T-helper 1 cell treated with Interleukin-12 subunit alpha and Interleukin-12 subunit beta and Interleukin-4 antibody, amounts not matched to agents 30 μg/mL and 1 μg/mL, for 36 hours (primary cell): Measurements from ENCODE around the gene STK32B.
"Not testable (repeated sequence)": the region's sequence is repeated elsewhere in the genome, so short reads cannot be mapped to it uniquely, and the experiment has no call there.

ENCODE experiments used
- H3K27ac Mint-ChIP-seq: one replicate; pipeline ENCODE4 v1.8.0; 2021; ENCODE audit warnings: mild to moderate bottlenecking, mixed read lengths
- H3K27me3 Mint-ChIP-seq: one replicate; pipeline ENCODE4 v1.8.0; 2021; ENCODE audit warnings: low read depth, mixed read lengths
- H3K36me3 Mint-ChIP-seq: one replicate; pipeline ENCODE4 v1.8.0; 2021; ENCODE audit warnings: low read depth, mixed read lengths
- H3K4me1 Mint-ChIP-seq: one replicate; pipeline ENCODE4 v1.8.0; 2021; ENCODE audit warnings: low read depth, mixed read lengths
- H3K4me3 Mint-ChIP-seq: one replicate; pipeline ENCODE4 v1.8.0; 2021; ENCODE audit warnings: mild to moderate bottlenecking, moderate library complexity, mixed read lengths
- H3K9me3 Mint-ChIP-seq: one replicate; pipeline ENCODE4 v1.8.0; 2021; ENCODE audit warnings: mixed read lengths

Gene STK32B

DNA sequence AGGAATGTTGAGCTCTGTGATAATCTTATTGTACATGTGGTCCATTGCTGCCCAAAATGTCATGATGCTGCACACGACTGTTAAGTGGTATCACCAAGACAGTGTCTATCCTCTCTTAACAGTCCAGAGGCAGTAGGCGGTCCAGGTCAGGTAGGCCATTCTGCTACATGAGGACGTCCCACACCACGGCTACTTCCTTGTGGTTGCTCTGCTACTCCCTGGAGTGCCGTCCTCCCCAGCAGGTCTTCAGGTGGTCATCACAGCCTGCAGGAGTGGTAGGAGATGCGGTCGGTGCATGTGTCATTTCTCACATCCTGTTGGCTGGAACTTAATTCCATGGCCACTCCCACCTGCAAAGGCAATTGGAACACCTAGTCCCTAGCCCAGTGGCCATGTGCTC is 11.5 kb upstream of the STK32B start:
- Mint-ChIP-seq H3K27ac (no peak overlapping the region), H3K36me3 (no peaks in the 10 kb centered on the region), H3K4me3 (no peak overlapping the region), H3K4me1 (no peaks in the 10 kb centered on the region), H3K9me3 (no peaks in the 10 kb centered on the region), H3K27me3 (no peaks in the 10 kb centered on the region)

DNA sequence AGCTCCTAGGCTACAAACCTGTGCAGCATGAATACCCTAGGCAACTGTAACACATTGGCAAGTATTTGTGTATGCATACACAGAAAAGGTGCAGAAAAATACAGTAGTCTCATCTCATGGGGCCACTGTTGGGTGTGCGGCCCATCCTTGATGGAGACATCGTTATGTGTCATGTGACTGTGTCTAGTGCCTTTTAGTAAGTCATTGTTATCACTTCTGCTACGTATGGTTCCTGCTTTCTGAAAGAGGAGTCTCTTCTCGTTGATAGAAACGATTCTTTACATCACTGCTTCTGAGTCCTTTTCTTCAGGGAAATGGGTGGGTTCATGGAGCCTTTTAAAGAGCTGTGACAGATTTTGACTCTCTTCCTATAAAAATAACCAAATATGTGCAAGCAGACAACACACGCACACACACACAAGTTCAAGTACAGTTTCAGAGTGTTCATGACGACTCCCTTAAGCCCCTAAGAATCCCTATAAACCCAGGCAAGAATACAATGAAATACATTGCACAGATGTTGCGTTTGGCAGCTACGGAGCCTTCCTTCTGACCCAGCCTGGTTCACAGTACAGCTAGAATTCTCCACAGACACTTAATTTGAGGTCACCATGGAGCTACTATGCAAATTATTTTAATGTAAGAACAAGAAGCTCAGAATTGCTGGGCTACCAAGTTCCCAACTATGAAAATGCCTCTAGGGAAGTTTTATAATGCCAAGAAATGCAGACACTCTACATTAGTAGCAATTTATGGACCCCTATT is 10.2 kb upstream of the STK32B start:
- Mint-ChIP-seq H3K27me3 (no peaks in the 10 kb centered on the region), H3K27ac (no peak overlapping the region), H3K4me3 (no peak overlapping the region), H3K9me3 (no peaks in the 10 kb centered on the region), H3K4me1 (no peaks in the 10 kb centered on the region), H3K36me3 (no peaks in the 10 kb centered on the region)

DNA sequence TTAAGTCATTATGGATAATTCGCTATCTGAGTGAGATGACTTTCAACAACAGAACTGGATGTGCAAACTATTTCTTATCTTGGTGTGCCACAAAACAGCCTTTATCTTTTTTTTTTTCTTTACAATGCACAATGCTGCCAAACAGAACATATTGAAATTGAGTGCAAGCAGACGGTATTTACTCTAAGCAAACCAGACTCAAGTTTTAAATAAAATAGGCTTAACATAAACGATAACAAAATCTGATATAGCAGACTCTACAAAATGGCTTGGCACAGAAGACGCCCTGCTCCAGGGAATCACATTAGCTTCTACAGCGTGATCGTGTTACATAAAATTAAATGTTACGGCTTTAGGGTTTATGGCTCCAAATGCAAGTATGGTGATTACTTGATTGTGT is 9.6 kb upstream of the STK32B start:
- H3K27ac Mint-ChIP-seq: no peak overlapping the region
- H3K36me3 Mint-ChIP-seq: no peaks in the 10 kb centered on the region
- H3K27me3 Mint-ChIP-seq: no peaks in the 10 kb centered on the region
- no peaks in the 10 kb centered on the region for H3K4me1 Mint-ChIP-seq
- H3K4me3 Mint-ChIP-seq: no peak overlapping the region
- no peaks in the 10 kb centered on the region for H3K9me3 Mint-ChIP-seq

DNA sequence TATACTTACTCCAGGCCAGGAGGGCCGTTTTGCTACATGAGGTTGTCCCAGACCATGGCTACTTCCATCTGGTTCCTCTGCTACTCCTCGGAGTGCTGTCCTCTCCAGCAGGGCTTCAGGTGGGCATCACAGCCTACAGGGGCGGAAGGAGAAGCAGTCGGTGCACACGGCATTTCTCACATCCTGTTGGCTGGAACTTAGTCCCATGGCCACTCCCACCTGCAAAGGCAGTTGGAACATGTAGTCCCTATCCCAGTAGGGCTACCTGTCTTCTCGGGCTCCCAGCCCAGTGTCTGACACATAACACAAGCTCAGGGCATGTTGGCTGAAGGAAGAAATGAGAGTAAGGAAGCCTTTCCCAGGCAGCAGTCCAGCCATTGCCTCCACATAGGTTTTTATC is 7.7 kb upstream of the STK32B start:
- Mint-ChIP-seq H3K4me1 (no peaks in the 10 kb centered on the region), H3K9me3 (no peaks in the 10 kb centered on the region), H3K27me3 (peaks cover 3% of the 10 kb centered on the region), H3K4me3 (no peak overlapping the region), H3K27ac (no peak overlapping the region), H3K36me3 (no peaks in the 10 kb centered on the region)

DNA sequence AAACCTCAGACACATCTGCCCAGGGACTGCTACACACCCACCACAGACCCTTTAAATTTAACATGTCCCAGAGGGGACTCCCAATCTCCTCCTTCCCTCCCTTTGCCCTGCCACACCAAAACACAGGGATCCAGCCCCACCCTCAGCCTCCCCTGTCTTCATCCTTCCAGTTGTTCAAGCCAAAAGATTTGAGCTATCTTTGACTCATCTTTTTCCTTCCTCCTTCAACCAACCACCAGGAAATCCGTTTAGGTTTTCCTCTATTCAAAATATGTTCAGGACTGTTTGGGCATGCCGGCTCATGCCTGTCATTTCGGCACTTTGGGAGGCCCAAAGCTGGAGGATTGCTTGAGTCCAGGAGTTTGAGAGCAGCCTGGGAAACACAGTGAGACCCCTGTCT is 6.9 kb upstream of the STK32B start:
- Mint-ChIP-seq H3K4me1 (no peaks in the 10 kb centered on the region), H3K4me3 (no peak overlapping the region)

DNA sequence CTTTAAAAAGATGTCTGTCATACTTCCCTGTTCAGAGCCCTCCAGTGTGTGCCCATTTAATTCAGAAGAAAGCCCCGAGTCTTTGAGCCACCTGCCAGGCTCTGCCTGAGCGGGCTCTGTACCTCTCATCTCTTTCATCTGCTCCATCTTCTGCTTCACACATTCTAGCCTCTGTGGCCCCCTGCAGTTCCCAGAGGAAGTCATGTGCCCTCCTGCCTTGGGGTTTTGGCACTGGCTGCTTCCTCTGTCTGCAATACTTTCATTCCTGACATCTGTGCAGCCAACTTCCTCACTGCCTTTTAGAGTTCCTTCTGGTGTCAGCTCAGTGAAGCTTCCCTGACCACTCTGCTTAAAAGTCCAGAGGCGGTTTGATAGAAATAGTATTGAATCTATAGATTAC is 6.2 kb upstream of the STK32B start:
- Mint-ChIP-seq H3K4me1 (no peaks in the 10 kb centered on the region), H3K27ac (no peak overlapping the region), H3K4me3 (no peak overlapping the region)

More for the DNA sequence above, 6.9 kb upstream of the STK32B start:
- no peak overlapping the region for H3K27ac Mint-ChIP-seq
- no peaks in the 10 kb centered on the region for H3K36me3 Mint-ChIP-seq
- H3K9me3 Mint-ChIP-seq: no peaks in the 10 kb centered on the region
- peaks cover 7% of the 10 kb centered on the region for H3K27me3 Mint-ChIP-seq

DNA sequence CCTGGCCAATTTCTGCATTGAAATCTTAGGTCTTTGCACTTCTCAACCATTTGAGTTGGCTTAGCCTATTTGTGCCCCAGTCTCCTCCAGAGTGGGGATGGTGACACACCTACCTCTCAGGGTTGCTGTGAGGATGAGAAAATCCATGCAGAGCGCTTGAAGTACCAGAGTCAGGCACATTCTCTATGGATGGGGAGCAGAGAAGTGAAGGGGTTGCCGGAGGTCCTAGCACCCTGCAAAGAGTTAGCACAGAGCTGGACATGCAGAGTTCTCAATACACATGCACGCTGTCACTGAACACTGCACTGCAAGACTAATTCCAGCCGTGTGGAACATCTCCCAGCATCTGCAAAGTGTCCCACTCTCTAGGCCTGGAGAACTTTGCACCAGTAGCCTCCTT is 2.6 kb upstream of the STK32B start:
- H3K27ac Mint-ChIP-seq: no peak overlapping the region

More for the DNA sequence above, 6.2 kb upstream of the STK32B start:
- H3K36me3 Mint-ChIP-seq: no peaks in the 10 kb centered on the region
- no peaks in the 10 kb centered on the region for H3K9me3 Mint-ChIP-seq
- peaks cover 12% of the 10 kb centered on the region for H3K27me3 Mint-ChIP-seq

DNA sequence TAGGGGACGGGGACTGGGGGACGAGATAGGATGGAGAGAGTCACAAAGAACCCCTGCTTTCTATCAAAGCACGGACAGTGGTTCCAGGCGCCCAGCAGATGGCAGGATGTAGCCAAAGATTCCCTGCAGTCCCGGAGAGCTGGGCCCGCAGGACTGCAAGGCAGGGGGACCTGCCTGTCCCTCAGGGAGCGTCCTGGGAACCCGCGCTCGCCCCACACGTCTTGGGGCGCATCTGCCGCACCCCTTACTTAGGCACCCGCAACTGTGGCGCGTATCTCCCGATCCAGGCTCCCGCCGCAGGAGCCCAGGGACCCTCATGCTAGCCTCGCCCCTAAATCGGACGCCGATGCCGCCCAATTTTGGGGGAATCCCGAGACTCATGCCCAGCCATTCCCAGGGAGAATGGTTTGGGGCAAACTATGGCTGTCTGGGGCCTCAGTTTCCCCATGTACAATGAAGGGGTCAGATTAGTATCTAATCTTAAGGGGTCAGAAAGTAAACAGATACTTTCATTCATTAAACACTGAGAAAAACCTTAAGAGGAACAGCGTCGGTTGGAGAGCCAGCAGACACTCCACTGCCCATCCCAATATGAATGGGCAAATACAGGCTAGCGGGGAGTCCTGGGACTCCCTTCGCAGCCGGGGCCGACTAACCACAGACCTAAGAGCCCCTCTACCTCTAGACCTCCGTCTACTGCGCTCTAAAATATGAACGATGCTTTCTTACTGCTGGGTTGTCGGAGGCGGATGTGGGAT is 581 bp upstream of the STK32B start:
- Mint-ChIP-seq H3K27me3 (peaks cover 42% of the 10 kb centered on the region), H3K4me3 (peak overlapping the region; percentile 48), H3K27ac (no peak overlapping the region), H3K4me1 (peaks cover 3% of the 10 kb centered on the region), H3K9me3 (no peaks in the 10 kb centered on the region), H3K36me3 (no peaks in the 10 kb centered on the region)

More for the DNA sequence above, 2.6 kb upstream of the STK32B start:
- H3K27me3 Mint-ChIP-seq: peaks cover 42% of the 10 kb centered on the region
- peaks cover 3% of the 10 kb centered on the region for H3K4me1 Mint-ChIP-seq
- no peaks in the 10 kb centered on the region for H3K36me3 Mint-ChIP-seq
- no peaks in the 10 kb centered on the region for H3K9me3 Mint-ChIP-seq
- H3K4me3 Mint-ChIP-seq: no peak overlapping the region

DNA sequence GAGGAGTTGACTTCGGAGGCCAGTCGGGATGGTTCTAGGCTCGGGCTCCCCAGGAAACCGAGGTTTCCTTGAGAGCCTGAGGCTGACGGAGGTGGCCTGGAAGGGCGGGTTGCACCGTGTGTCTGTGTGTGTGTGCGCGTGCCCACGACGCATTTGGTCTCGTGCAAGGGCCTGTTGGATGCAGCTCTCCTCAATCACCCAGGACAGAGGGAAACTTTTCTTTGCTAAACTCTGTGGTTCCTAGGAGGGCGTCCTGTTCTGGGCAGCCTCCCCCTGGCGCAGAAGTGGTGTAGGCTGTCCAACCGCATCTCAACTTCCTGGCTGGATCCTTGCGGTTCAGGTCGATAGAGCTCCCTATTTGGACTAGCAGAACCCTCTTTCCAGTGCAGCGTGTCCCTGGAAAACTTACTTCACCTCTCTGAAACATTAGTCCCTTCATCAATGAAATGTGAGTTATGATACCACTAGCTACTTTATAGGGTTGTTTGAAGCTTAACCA is 973 bp downstream of the STK32B start:
- Mint-ChIP-seq H3K36me3 (no peaks in the 10 kb centered on the region), H3K4me3 (no peak overlapping the region), H3K9me3 (no peaks in the 10 kb centered on the region), H3K27ac (no peak overlapping the region), H3K4me1 (peaks cover 3% of the 10 kb centered on the region), H3K27me3 (peaks cover 39% of the 10 kb centered on the region)

DNA sequence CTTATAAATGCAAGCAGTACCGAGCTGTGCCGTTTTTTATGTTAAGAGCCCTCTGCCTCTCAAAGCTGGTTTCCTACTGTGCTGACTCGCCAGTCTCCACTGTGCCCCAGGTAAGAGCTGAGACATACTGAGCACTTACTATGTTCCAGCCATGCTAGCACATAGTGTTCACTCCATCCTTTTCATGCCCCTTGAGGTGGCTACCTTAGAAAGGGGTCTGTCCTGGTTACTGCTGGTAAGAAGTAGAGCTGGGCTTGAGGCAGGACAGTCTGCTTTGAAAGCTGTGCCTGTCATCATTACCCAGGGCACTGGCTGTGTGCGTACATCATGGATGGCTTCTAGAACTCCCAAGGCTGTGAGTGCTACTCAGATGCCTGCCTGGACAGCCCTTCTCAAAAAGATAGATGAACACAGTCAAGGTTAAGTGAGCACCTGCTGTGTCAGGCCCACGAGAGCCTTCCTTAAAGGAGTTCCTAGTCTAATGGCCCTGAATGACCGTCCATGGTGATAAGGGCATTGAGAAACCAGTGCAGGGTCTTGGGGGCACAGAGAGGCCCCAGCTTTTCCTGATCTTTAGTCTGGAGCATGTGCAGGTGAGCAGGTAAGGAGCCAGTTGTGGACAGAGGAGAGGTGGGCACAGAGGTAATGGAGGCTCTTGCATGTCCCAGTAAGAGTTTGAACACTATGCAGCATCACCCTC is 1.6 kb downstream of the STK32B start:
- no peak overlapping the region for H3K4me3 Mint-ChIP-seq
- no peaks in the 10 kb centered on the region for H3K9me3 Mint-ChIP-seq
- peaks cover 3% of the 10 kb centered on the region for H3K4me1 Mint-ChIP-seq
- H3K27me3 Mint-ChIP-seq: peaks cover 39% of the 10 kb centered on the region
- H3K36me3 Mint-ChIP-seq: no peaks in the 10 kb centered on the region
- H3K27ac Mint-ChIP-seq: no peak overlapping the region

DNA sequence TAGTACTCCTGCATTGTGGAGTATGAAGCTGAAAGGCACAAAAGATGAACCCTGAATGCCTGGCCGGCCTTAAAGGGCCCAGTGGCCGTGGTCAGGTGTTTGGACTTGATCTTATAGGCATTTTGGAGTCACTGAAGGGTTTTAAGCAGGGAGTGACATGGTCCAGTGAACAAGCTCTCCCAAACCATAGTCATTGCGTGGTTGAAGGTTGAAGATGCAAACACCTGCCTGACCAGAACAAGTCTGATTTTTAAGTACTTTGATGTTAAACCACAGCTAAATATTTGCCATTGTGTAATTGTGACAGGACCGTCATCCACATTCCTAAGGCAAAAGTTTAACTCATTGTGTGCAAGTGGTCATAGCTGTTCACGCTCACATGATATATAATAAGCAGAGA is 3.3 kb downstream of the STK32B start:
- peaks cover 3% of the 10 kb centered on the region for H3K4me1 Mint-ChIP-seq
- peaks cover 34% of the 10 kb centered on the region for H3K27me3 Mint-ChIP-seq
- H3K27ac Mint-ChIP-seq: no peak overlapping the region
- no peaks in the 10 kb centered on the region for H3K36me3 Mint-ChIP-seq
- H3K9me3 Mint-ChIP-seq: no peaks in the 10 kb centered on the region
- H3K4me3 Mint-ChIP-seq: no peak overlapping the region

DNA sequence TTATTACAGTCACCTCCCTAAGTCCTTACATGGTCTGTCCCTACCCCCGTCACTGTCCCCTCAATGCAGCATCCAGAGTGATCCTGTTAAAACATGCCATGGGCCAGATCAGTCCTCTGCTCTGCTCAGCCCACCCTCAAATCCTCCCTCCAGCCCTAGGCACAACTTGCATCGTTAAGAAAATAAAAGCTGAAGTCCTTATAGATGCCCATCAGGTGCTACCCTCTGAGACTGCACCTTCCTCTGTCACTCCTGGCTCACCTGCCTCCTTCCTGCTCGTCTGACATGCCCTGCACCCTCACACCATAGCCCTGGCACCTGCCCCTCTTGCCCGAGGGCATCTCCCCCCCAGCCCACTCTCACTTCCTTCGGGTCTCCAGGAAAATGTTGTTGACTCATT is 4.1 kb downstream of the STK32B start:
- no peaks in the 10 kb centered on the region for H3K9me3 Mint-ChIP-seq
- H3K36me3 Mint-ChIP-seq: no peaks in the 10 kb centered on the region
- H3K27ac Mint-ChIP-seq: no peak overlapping the region
- H3K4me1 Mint-ChIP-seq: peaks cover 3% of the 10 kb centered on the region
- H3K27me3 Mint-ChIP-seq: peaks cover 27% of the 10 kb centered on the region
- H3K4me3 Mint-ChIP-seq: no peak overlapping the region

DNA sequence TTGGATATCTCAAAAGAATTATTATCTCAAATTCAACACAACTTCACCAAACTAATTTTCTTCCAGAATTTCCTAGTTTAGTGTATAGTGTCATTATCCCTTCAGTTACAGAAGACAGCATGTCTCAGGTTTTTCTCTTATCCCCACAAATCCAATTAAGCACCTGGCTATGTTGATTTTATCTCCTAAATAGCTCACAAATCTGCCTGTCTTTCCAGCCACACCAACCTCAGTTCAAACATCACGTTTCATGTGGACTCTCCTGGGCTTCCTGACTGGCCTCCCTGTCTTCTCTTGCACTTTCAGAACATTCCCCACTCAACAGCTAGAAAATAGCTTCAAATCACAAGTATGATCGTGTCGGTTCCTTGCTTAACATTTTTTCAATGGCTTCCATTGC is 14.8 kb downstream of the STK32B start:
- Mint-ChIP-seq H3K4me3 (no peak overlapping the region), H3K4me1 (no peaks in the 10 kb centered on the region), H3K9me3 (peaks cover 14% of the 10 kb centered on the region), H3K27ac (no peak overlapping the region), H3K36me3 (no peaks in the 10 kb centered on the region), H3K27me3 (no peaks in the 10 kb centered on the region)

DNA sequence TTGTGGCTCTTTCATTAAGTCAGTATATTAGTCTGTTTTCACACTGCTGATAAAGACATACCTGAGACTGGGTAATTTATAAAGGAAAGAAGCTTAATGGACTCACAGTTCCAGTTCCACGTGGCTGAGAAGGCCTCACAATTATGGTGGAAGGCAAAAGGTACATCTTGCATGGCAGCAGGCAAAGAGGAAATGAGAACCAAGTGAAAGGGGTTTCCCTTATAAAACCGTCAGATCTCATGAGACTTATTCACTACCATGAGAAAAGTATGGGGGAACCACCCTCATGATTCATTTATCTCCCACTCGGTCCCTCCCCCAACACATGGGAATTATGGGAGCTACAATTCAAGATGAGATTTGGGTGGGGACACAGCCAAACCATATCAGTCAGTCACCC is 15.7 kb downstream of the STK32B start:
- H3K27me3 Mint-ChIP-seq, H3K27ac Mint-ChIP-seq, H3K4me3 Mint-ChIP-seq, H3K4me1 Mint-ChIP-seq, H3K36me3 Mint-ChIP-seq: not testable (repeated sequence)
- H3K9me3 Mint-ChIP-seq: peaks cover 14% of the 10 kb centered on the region

DNA sequence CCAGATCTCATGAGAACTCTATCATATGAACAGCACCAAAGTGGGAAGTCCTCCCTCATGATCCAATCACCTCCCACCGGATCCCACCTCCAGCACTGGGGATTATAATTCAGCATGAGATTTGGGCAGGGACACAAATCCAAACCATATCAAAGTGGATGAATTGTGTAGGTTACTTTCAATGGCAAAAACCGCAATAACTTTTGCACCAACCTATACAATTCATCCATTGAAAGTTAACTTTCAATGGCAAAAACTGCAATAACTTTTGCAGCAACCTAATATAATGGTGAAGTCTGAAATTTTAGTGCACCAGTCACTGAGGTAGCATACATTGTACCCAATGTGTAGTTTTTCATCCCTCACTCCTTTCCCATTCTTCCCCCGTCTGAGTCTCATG is 16.6 kb downstream of the STK32B start:
- Mint-ChIP-seq H3K9me3 (peaks cover 14% of the 10 kb centered on the region), H3K27me3 (no peaks in the 10 kb centered on the region), H3K4me3 (no peak overlapping the region), H3K27ac (no peak overlapping the region), H3K4me1 (no peaks in the 10 kb centered on the region), H3K36me3 (no peaks in the 10 kb centered on the region)
